ENCODE results near the gene CDH13.

DNA sequence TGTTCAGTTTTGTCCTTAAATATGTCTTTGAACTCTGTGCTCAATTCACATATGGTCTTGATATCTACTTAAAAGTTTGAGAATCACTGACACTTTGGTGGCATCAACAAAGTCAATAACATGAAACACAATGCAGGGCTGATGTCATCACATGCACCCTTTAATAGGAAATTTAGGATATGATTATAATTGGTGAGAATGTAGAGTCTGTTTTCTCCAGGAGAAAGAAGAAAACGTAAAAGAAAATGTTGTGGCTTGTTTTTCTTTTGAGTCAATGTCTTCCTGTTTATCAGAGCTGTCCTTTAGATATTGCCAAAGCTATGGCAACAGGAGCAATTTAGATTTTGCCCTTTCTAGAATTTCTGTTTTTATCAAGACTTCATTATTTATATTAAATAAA, 396.9 kb downstream of the CDH13 start:
- TF ChIP-seq CTCF (IDR thresholded peaks at IDR 0.05; ENCODE audit: poor library complexity) (no peak), EZH2phosphoT487 (IDR thresholded peaks at IDR 0.05; ENCODE audit: low read depth, severe bottlenecking, unreplicated experiment) (no peak)

All from hepatocyte (in vitro differentiated cells).